GM12872 (cell line): Measurements from ENCODE around the gene AIP.

Experiments
- CTCF ChIP-seq: IDR thresholded peaks from 3 replicates; pipeline ENCODE4 v1.5.1; 2011; ENCODE audit warnings: low read depth, mild to moderate bottlenecking, low read length, moderate library complexity; ENCODE audit not compliant: insufficient read depth

The AIP gene

GRCh38 chr11:67482827-67483798 lies at the start of gene AIP:
Gene AIP, plus strand, starts transcription at chr11:67483026. Its CDS starts 133 bp downstream, at chr11:67483159.
- TF ChIP-seq CTCF = peak; percentile 34

DNA sequence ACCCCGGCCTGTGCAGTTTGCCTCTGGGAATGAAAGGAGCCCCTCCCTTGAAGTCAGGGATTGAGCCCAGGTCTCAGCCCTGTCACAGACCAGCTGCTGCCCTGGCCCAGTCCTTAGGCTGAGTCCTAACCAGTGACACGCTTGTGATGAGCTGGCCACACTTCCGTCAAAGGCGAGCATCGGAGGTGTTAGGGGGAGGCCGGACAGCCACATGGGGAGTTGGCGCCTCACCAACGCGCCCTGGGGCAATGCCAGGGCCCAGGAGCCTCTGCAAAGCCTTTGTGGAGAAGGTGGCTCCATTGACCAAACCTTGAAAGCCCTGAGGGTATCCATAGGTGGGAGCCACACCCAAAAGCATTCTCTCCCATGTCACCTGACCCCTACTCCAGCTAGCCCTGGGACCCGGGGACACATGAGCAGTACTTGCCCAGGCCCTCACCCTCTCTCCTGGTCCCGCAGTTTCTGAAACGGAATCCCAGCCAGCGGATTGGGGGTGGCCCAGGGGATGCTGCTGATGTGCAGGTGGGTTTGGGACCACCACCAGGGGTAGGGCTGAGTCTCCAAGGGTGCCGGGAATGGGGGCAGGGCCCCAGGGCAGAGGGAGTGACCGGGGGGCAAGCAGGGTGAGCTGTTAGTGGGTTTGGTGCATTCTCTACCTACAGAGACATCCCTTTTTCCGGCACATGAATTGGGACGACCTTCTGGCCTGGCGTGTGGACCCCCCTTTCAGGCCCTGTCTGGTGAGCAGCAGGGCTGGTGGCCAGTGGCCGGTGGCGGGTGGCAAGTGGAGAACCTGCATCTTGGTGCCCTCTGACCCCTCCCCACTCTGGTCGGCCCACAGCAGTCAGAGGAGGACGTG lies 49.1 kb upstream of the AIP start:
- no peak for TF ChIP-seq CTCF

GRCh38 chr11:67434395-67434881 lies 48.4 kb upstream of the AIP start:
- TF ChIP-seq CTCF = no peak

- TF ChIP-seq CTCF = no peak
These were observed 47.6 kb upstream of the AIP start for GRCh38 chr11:67435031-67435726.

DNA sequence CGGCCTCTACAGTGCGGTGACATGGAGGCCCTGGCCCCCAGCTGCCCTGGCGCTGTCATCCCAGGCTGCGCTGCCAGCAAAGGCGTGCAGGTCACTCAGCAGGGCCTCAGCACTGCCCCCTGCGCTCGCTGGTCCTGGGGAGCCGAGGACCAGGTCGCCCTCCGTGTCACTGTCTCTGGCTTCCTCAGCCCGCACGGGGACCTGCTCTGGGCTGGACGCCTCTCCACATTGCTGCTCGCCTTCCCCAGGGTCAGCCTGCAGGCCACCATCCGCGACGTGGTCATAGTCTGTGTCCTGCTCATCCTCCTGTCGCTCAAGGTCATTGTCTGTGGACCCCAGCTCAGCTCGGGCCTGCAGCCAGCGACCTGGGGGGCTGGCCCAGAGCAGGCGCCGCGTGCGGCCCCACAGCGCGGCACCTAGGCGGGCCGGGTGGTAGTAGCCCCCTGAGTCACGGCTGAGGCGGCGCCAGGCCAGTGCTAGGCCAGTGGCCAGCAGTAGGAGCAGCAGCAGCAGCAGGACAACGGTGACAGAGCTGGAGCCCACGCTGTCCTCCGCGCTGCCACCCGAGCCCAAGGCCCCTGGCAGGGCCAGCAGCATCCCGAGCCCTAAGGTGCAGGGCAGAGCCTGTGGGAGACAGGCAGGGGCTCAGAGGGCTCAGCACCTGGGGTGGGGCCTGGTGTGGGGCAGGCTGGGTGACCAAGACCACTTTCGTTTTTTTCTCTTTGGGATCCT lies 46.9 kb upstream of the AIP start:
- no peak for TF ChIP-seq CTCF

GRCh38 chr11:67436459-67437081 lies 46.3 kb upstream of the AIP start:
- no peak for TF ChIP-seq CTCF
